Measurements from ENCODE around the gene ADAMTS14.

Gene ADAMTS14

DNA sequence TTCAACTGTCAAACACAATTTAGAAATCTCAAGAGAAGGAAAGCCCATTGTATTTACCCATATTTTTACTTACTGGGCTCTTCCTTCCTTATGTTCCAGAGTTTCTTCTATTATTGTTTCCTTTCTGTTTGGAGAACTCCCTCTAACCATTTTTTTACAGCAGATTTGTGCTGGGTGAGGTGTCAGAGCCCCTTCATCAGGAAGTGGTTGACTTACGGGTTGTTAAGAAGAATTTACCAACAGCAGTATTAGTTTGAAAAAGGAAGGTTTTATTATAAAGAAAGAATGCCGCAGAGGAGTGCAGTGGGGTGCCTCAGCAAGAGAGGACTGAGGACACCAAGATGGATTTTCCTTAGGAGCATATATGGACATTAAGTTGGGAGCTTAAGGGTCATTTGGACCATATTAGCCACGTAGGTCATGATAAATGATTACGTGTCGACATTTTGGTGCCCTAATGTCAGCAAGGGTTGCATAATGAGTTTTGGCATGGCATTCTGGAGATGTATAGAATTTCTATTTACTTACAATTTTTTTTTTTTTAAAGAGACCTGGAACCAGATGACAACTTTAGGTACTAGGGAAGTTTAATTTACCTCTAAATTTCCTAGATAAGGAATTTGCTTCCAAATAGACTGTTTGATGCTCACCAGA is 119.2 kb downstream of the ADAMTS14 start:
- no peak for DNase-seq

DNA sequence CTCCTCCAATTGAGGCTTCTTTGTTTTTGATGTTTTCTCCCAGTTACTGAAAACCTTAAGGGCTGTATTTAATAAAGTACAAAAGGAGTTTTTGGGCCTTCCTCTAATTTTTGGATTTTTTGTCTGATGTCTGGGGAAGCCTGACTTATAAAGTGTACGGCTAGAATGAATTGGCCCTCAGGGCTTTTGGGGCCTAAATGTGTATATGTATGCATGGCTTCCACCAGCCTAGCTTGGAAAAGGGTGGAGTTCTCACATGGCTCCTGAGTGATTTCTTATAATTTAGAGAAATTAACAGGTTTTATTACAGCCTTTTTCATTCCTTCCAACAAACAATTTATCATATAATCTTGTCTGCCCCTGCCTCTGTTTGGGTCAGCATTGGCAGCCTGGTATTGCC is 123.3 kb downstream of the ADAMTS14 start:
- no peak for DNase-seq

DNA sequence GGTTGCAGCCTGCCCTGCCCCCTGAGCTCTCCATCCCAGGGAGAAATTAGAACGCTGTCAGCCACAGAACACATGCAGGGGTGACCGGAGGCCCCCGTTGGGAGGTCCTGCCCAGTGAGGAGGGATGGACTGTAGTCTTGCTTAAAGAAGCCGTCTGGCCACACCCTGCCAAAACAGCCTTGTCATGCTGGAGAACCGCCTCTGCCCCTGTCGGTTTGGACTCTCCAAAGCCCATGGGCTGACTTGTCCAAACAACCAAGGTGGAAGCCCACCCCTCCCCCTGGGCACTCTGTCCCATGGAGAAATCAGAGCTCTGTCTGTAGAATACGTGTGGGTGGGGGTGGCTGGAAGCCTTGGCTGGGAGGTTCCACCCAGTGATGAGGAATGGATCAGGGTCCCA is 125.5 kb downstream of the ADAMTS14 start:
- no peak for DNase-seq

DNA sequence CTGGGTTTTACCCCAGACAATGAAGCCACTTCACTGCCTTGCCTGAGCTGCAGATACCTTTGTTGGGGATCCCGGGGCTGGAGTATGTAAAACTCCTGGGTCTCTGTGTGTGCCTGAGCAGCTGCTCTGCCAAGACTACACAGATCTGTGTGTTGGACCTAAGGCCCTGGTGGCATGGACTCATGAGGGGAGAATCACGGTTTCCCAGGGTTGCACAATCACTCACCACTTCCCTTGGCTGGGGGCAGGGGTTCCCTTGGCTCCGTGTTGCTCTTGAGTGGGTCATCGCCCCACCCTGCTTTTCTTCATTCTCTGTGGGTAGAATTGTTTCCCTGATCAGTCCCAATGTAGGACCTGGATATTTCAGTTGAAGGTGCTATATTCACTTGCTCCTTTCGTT is 126.8 kb downstream of the ADAMTS14 start:
- DNase-seq = no peak

DNA sequence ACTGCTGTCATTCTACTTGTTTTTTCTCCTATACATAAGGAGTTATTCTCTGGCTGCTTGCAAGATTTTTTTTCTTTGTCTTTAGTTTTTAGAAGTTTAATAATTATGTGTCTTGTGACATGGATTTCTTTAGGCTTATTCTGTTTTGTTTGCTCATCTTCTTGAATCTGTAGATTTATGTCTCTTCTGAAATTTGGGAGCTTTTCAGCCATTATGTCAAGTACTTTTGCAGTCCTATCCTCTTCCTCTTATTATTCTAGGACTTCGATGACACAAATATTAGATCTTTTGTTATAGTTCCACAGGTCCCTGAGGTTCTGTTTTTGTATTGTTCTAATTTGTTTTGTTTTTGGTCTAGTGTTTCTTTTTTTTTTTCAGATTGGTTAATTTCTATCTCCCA is 129.5 kb downstream of the ADAMTS14 start:
- DNase-seq = no peak

DNA sequence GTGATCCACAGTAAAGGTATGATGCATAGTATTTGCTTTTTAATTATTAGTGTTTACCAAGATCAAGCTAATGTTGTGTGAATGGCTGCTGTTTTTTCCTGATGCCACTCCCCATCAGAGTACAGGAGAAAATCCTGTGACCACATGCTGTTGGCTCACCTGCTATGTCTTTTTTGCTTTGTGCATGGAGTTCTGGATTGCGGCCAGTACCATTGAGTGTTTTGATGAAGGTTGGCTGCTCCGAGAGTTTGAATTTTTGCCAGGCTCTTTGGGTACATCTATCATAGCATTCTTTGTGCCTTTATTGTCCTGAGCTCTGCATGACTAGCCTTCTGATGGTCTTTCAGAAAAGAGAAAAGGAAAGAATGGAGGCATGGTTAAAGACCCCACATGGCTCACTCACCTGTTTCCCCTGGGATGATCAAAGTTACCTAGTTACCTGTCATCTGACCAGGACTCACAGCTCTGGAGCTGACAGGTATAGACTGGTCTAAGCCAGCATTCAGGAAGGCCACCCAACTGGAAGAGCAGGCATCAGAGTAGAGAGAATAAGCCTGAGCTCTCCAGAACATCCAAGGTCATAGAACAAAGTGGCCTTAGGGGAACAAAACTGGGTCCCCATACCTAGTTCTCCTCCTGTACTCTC is 131.6 kb downstream of the ADAMTS14 start:
- no peak for DNase-seq

DNA sequence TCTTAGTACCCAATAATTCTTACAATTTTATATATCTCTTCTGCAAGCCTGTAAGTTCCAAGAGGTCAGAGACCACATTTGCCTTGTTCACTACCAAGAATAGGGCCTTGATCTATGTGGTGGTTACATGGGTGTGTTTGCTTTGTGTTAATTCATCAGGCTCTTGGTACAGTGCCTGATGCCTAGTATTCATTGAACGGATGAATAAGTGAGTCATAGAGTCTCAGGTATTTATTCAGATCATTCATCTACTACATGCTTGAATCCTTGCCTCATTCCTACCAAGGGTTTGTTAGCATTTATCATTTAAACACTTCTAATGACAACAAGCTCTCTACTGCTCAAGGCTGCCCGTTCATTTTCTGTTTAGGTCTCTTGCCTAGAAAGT is 132.1 kb downstream of the ADAMTS14 start:
- no peak for DNase-seq

DNA sequence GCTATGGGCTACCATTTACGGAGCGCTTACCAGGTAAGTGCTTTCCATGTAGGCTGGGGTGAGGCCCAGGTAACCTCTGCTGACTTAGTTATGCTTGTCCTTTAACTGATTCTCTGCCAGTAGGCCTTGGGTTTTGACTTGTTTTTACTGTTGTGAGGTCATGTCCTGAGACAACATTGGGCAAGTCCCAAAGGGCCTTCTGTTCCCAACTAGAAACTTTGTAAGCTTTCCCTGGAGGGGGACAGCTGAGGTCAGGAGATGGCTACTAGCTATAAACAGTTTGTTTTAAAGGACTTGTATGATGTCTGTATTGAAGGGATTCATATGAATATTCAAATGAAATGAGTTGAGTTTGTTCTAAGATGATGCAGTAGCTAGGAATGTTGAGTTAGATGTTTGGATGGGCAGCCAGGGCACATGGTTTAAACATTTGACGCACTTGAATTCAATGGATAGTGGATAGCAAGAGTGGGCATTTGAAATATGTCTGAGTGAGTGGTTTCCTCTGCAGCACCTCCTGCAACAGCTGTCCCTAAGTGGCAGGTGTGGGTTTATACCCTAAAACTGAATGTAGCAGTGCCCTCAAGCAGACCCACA is 133.4 kb downstream of the ADAMTS14 start:
- no peak for DNase-seq

DNA sequence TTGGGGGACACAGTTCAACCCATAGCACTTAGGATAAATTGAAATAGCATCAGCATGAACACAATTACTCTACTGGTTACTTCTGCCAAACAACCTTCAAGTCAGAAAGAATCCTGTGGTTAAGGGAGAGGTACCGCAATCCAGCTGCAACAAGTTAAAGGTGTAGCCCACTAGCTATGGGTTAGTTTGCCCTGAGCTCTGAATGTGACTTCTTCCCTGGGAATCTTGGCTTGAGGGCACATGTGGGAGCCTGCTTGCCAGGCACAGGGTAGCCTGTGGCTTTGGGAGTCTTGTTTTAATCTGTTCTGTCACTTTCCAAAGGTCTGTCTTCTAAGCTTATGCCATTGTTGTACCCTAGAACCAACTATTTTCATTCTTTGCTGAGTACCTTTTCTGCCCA is 134.5 kb downstream of the ADAMTS14 start:
- no peak for DNase-seq

DNA sequence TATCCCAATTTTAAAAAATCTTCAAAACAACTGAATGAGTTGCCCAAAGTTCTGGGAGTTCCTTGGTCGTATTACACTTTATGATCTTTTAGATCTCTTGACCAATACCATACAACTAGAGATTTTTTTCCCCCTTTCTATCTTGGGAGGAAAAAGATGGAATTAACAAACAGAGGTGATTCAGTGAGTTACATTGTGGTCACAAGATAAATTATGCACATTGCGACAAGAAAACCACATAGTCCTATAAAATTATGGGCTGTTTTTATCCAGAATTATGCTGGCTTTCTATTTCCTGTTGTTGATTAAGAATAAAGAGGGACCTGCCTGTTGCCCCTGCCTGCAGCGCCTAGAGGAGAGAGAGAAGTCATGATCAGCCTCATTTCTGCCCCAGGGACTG is 135.2 kb downstream of the ADAMTS14 start:
- DNase-seq = no peak

DNA sequence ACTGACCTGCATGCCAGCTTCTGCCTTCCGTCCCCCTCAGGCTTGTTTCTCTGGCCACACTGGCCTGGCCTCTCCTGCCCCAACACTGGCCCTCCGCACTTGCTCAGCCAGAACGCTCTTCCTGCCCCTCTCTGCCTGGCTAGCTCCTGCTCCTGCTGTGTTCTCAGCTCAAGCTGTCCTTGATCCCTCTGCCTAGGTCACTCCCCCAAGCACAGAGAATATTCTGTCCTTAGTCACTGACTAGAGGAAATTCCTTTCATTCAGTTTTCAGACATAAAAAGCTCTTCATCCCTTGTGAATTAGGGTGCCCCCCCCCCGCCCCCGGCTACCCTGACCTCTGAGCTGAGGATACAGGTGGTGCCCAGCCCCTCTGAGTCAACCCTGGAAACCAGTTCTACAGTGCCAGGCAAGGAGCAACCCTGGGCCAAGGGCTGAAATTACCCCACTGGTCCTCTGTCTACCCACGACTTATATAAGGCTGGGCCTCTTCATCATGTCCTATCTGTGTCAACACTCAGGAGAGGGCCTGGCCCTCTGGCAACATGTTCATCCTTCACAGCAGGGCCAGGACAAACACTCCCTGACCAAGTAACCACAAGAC is 136.8 kb downstream of the ADAMTS14 start:
- DNase-seq = no peak

DNA sequence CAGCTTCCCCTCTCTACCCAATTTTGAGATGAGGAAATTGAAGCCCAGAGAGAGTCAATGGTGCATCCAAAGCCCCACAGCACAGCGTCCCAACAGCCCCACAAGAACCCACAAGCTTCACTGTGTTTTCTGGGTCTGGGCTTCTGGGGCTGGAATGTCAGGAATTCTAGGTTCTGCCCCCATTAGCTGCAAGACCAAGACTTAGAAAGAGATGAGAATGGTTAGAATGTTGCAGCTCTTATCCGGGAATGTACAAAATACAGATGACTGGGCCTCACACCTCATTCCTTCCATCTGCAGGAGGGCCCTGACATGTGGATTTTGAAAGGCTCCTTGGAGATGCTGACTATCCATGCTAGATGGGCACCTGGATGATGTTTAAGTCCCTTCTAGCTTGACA is 137.4 kb downstream of the ADAMTS14 start:
- no peak for DNase-seq

DNA sequence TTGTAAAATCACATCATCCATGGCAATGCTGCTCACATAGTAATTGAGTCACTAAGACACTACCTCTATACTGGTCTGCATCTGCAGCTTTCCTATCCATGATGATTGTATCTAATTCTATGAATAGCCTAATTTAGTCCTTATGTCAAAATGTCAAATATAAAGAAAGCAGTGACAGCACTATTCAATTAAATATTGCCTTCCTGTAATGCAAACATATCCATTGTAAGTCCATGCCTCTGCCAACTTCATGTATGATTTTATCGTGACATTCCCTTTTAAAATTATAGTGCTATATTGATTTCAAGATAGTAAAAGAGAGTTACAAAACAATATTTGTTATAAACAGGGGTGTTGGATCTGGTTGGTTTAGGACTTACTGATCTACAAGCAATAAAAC is 138.7 kb downstream of the ADAMTS14 start:
- DNase-seq = no peak

DNA sequence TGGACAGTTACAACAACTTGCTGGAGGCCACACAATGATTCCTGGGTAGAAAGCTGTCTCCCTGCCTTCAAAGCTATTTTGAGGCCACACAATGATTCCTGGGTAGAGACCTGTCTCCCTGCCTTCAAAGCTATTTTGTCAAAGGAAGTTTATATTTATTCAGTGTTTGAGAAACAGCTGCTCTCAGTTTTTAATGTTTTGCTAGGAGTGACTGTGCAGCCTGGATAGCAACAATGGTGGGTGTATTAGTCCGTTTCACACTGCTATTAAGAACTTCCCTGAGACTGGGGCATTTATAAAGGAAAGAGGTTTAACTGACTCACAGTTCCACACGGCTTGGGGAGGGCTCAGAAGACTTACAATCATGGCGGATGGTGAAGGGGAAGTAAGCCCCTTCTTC is 139.6 kb downstream of the ADAMTS14 start:
- no peak for DNase-seq

All from cerebellar nuclear complex (tissue), 1 donor.